C4-2B (cell line): ENCODE data around the gene DMAC2.
"Not testable (repeated sequence)": the region's sequence is repeated elsewhere in the genome, so short reads cannot be mapped to it uniquely, and the experiment has no call there.

Source experiments
- H3K27ac ChIP-seq: fragments of 450-650 bp; 2 replicates; pipeline ENCODE4 v1.5.1; 2017
- CTCF ChIP-seq: fragments of 450-650 bp; conservative IDR thresholded peaks from 2 replicates; pipeline ENCODE4 v1.5.1; 2017; ENCODE audit warnings: mild to moderate bottlenecking
- ZFX ChIP-seq: fragments of 450-650 bp; IDR thresholded peaks from 2 replicates; pipeline ENCODE4 v1.6.1; 2017

DMAC2 gene

GRCh38 chr19:41441321-41441945 is 1.7 kb upstream of the DMAC2 start:
- H3K27ac ChIP-seq, result no peak overlapping the region
- no peak for TF ChIP-seq ZFX
- TF ChIP-seq CTCF, result no peak

GRCh38 chr19:41437944-41438574 is 1.7 kb downstream of the DMAC2 start:
- no peak overlapping the region for H3K27ac ChIP-seq
- TF ChIP-seq ZFX (no peak), CTCF (no peak)

GRCh38 chr19:41436674-41436951 is 3.1 kb downstream of the DMAC2 start:
- no peak overlapping the region for H3K27ac ChIP-seq
- TF ChIP-seq CTCF, result no peak
- no peak for TF ChIP-seq ZFX

GRCh38 chr19:41435936-41436673 is 3.6 kb downstream of the DMAC2 start:
- no peak overlapping the region for H3K27ac ChIP-seq
- TF ChIP-seq CTCF, result no peak
- TF ChIP-seq ZFX, result no peak

GRCh38 chr19:41435376-41435775 is 4.3 kb downstream of the DMAC2 start:
- H3K27ac ChIP-seq, result not testable (repeated sequence)

- TF ChIP-seq ZFX (no peak), CTCF (no peak)
- no peak overlapping the region for H3K27ac ChIP-seq
Observed at GRCh38 chr19:41434450-41434849, 5.3 kb downstream of the DMAC2 start.

- TF ChIP-seq ZFX (no peak), CTCF (no peak)
- H3K27ac ChIP-seq, result no peak overlapping the region
Observed at GRCh38 chr19:41433171-41433570, 6.5 kb downstream of the DMAC2 start.
